ENCODE data around the gene UBE4A.

GRCh38 chr11:118311518-118311917 lies 47.9 kb upstream of the UBE4A start:
- no peak for TF ChIP-seq RAD21 (IDR thresholded peaks at IDR 0.05; ENCODE audit: low read length)
- no peak for TF ChIP-seq MAFK (IDR thresholded peaks at IDR 0.05; ENCODE audit: low read depth, low read length)
- TF ChIP-seq POLR2A (IDR thresholded peaks at IDR 0.05; ENCODE audit: low read depth, low read length) = no peak
- TF ChIP-seq MXI1 (IDR thresholded peaks at IDR 0.05; ENCODE audit: borderline replicate concordance, low read depth, low read length) = no peak
- no peak for TF ChIP-seq RFX5 (IDR thresholded peaks at IDR 0.05; ENCODE audit: low read depth, low read length)
- no peak for TF ChIP-seq SMC3 (IDR thresholded peaks at IDR 0.05; ENCODE audit: low read depth, low read length)
- no peak for TF ChIP-seq CHD1 (IDR thresholded peaks at IDR 0.05; ENCODE audit: low read depth, low read length)
